HEK293 (cell line): ENCODE data around the gene FBXL4.

Experiments
- CTCF ChIA-PET: fragments of 350-600 bp; formaldehyde crosslinking; extraction: SDS; loops from one replicate; lab custom pipeline; 2021; ENCODE audit warnings: antibody characterized with exemption; lab: Yijun Ruan, JAX
- POLR2A ChIA-PET: fragments of 300-600 bp; formaldehyde crosslinking; extraction: SDS; loops from one replicate; lab custom pipeline; 2020; ENCODE audit warnings: antibody characterized with exemption, inconsistent platforms; lab: Yijun Ruan, JAX
- H3K27ac ChIP-seq: fragments of 200-500 bp; sonication (Bioruptor generic); 2 replicates; pipeline ENCODE4 v1.5.1; 2014; ENCODE audit warnings: low read depth, low read length, control low read depth, inconsistent platforms; ENCODE audit errors: extremely low read depth
- H3K36me3 ChIP-seq, 2 experiments: fragments of 200-500 bp in 1 of 2; sonication (Bioruptor generic) in 1 of 2; 1 replicate in 1 of 2; 2 replicates in 1 of 2; pipeline ENCODE4 v1.5.1; 2014 to 2017; ENCODE audit warnings: inconsistent platforms in 2 of 2, low read length in 2 of 2; ENCODE audit not compliant: control insufficient read depth in 2 of 2, insufficient read depth in 1 of 2
- H3K4me1 ChIP-seq: fragments of 200-500 bp; sonication (Bioruptor generic); 2 replicates; pipeline ENCODE4 v1.5.1; 2014; ENCODE audit warnings: mild to moderate bottlenecking, low read length, inconsistent platforms; ENCODE audit not compliant: control insufficient read depth, insufficient read depth
- H3K4me3 ChIP-seq: 2 replicates; pipeline ENCODE4 v1.5.1; 2011; ENCODE audit warnings: low read depth, mild to moderate bottlenecking, control low read depth, low read length, moderate library complexity
- H3K9me3 ChIP-seq: fragments of 200-500 bp; sonication (Bioruptor generic); 2 replicates; pipeline ENCODE4 v1.5.1; 2014; ENCODE audit warnings: low read depth, low read length, inconsistent platforms; ENCODE audit not compliant: control insufficient read depth, insufficient read depth
- GLIS1 ChIP-seq: fragments of 450-650 bp; formaldehyde crosslinking; IDR thresholded peaks from 2 replicates; pipeline ENCODE4 v1.5.1; 2016; ENCODE audit warnings: missing biosample characterization, missing genetic modification characterization
- KLF17 ChIP-seq: fragments of 450-650 bp; formaldehyde crosslinking; IDR thresholded peaks from 2 replicates; pipeline ENCODE4 v1.5.1; 2016; ENCODE audit warnings: missing biosample characterization, missing genetic modification characterization
- RBAK ChIP-seq: fragments of 450-650 bp; formaldehyde crosslinking; IDR thresholded peaks from 2 replicates; pipeline ENCODE4 v1.5.1; 2016; ENCODE audit warnings: missing biosample characterization, missing genetic modification characterization
- SP7 ChIP-seq: fragments of 450-650 bp; formaldehyde crosslinking; IDR thresholded peaks from 2 replicates; pipeline ENCODE4 v1.5.1; 2016; ENCODE audit warnings: missing biosample characterization, missing genetic modification characterization
- TSHZ1 ChIP-seq: fragments of 450-650 bp; formaldehyde crosslinking; IDR thresholded peaks from 2 replicates; pipeline ENCODE4 v1.5.1; 2016; ENCODE audit warnings: missing biosample characterization, missing genetic modification characterization, borderline replicate concordance
- YY2 ChIP-seq: fragments of 450-650 bp; formaldehyde crosslinking; IDR thresholded peaks from 2 replicates; pipeline ENCODE4 v1.5.1; 2016; ENCODE audit warnings: missing biosample characterization, missing genetic modification characterization
- ZFHX2 ChIP-seq: fragments of 450-650 bp; formaldehyde crosslinking; conservative IDR thresholded peaks from 2 replicates; pipeline ENCODE4 v1.5.1; 2016; ENCODE audit warnings: missing biosample characterization, missing genetic modification characterization
- ZNF114 ChIP-seq: fragments of 450-650 bp; formaldehyde crosslinking; IDR thresholded peaks from 2 replicates; pipeline ENCODE4 v1.5.0; 2017; ENCODE audit warnings: missing biosample characterization, missing genetic modification characterization
- ZNF174 ChIP-seq: fragments of 450-650 bp; formaldehyde crosslinking; IDR thresholded peaks from 2 replicates; pipeline ENCODE4 v1.5.0; 2017; ENCODE audit warnings: missing biosample characterization, mild to moderate bottlenecking, missing genetic modification characterization
- ZNF184 ChIP-seq: fragments of 450-650 bp; IDR thresholded peaks from 2 replicates; pipeline ENCODE4 v1.5.1; 2018; ENCODE audit warnings: missing biosample characterization, mild to moderate bottlenecking, missing genetic modification characterization
- ZNF24 ChIP-seq: fragments of 450-650 bp; formaldehyde crosslinking; IDR thresholded peaks from 2 replicates; pipeline ENCODE4 v1.5.1; 2016; ENCODE audit warnings: missing biosample characterization, missing genetic modification characterization
- ZNF280D ChIP-seq: fragments of 450-650 bp; formaldehyde crosslinking; IDR thresholded peaks from 2 replicates; pipeline ENCODE4 v1.5.1; 2016; ENCODE audit warnings: missing biosample characterization, missing genetic modification characterization
- ZNF302 ChIP-seq: fragments of 450-650 bp; formaldehyde crosslinking; IDR thresholded peaks from 2 replicates; pipeline ENCODE4 v1.5.1; 2016; ENCODE audit warnings: missing biosample characterization, missing genetic modification characterization, low read depth
- ZNF341 ChIP-seq: fragments of 450-650 bp; formaldehyde crosslinking; IDR thresholded peaks from 2 replicates; pipeline ENCODE4; 2016; ENCODE audit warnings: low read depth, missing biosample characterization, missing genetic modification characterization
- ZNF433 ChIP-seq: fragments of 450-650 bp; formaldehyde crosslinking; IDR thresholded peaks from 2 replicates; pipeline ENCODE4 v1.5.1; 2016; ENCODE audit warnings: missing biosample characterization, missing genetic modification characterization, low read depth
- ZNF555 ChIP-seq: fragments of 450-650 bp; formaldehyde crosslinking; conservative IDR thresholded peaks from 2 replicates; pipeline ENCODE4 v1.5.1; 2017; ENCODE audit warnings: missing biosample characterization, mild to moderate bottlenecking, missing genetic modification characterization, inconsistent platforms
- ZNF610 ChIP-seq: fragments of 450-650 bp; formaldehyde crosslinking; IDR thresholded peaks from 2 replicates; pipeline ENCODE4 v1.5.1; 2016; ENCODE audit warnings: missing biosample characterization, missing genetic modification characterization, borderline replicate concordance
- ZNF624 ChIP-seq: fragments of 450-650 bp; formaldehyde crosslinking; IDR thresholded peaks from 2 replicates; pipeline ENCODE4 v1.5.1; 2017; ENCODE audit warnings: missing biosample characterization, missing genetic modification characterization
- ZNF776 ChIP-seq: fragments of 450-650 bp; formaldehyde crosslinking; IDR thresholded peaks from 2 replicates; pipeline ENCODE4 v1.5.0; 2017; ENCODE audit warnings: missing biosample characterization, missing genetic modification characterization, borderline replicate concordance
- TF ChIP-seq, protein P1 (sequence below): fragments of 450-650 bp; formaldehyde crosslinking; optimal IDR thresholded peaks from 2 replicates; pipeline ENCODE3; 2016; ENCODE audit warnings: missing biosample characterization, mild to moderate bottlenecking, missing genetic modification characterization

Gene FBXL4

DNA sequence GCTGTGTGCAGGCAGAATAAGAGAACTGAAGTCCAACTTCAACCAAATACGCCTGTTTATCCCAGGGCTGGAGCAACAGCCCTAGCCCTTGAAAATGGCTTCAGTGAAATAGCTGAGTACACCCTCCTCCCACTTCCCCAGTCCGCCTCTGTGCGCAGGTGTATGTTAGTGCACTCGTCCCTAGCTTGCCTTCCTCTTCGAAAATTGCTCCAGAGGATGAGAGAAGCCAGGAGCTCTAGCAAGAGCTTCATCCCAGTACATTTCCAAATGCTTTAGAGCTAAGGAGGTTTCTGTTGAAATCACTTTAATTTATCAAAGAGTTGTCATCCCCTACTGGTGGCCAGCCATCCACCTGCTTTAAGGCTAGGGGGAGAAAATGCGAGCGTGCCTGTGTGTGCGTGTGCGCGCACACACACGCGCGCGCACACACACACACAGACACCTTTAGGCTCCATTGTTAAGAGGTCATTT, 118.8 kb downstream of the FBXL4 start (continued):
- TF ChIP-seq TSHZ1 (tag by site-specific recombination) (no peak), ZNF174 (tag by site-specific recombination) (no peak), ZNF114 (tag by site-specific recombination) (no peak), GLIS1 (no peak), ZNF341 (no peak)

DNA sequence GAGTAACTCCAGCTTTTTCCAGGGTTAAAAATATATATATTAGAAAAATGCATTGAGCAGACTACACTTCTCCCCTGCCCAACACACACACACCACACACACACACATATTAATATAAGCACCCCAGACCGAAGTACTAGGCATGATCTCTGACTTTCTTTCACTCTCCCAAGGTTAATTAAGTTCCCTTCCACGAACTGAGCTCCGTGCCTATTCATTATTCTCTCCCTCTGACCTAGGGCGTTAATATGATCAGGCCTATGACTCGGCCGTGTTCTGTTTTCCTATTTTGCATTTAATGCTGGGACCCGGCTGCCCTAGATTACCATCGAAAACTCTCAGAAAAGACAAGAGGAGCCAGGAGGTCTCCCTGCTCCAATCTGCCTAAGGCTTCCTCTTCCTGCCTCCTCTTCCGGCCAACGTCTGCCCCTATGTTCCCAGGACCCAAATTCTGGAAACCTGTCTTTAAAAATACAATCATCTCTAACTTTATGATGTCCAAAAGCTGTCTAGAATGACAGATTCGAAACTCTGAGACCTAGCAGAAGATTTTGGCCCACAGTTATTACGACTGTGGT, 119.4 kb downstream of the FBXL4 start:
- POLR2A ChIA-PET, result no interaction called here
- Histone ChIP-seq H3K4me3 (no peak overlapping the region), H3K27ac (no peak overlapping the region), H3K36me3 (no peaks in the 10 kb centered on the region), H3K9me3 (no peaks in the 10 kb centered on the region), H3K4me1 (peaks cover 8% of the 10 kb centered on the region)
- CTCF ChIA-PET, result no interaction called here
- TF ChIP-seq ZNF433 (tag by site-specific recombination) (no peak), ZNF24 (tag by site-specific recombination) (no peak), ZNF624 (tag by site-specific recombination) (no peak), ZNF610 (tag by site-specific recombination) (no peak), ZFHX2 (tag by site-specific recombination) (no peak), KLF17 (tag by site-specific recombination) (no peak), ZNF776 (tag by site-specific recombination) (no peak), YY2 (tag by site-specific recombination) (no peak), GLIS1 (no peak), RBAK (no peak), ZNF184 (tag by site-specific recombination) (no peak), ZNF302 (tag by site-specific recombination) (no peak), SP7 (tag by site-specific recombination) (no peak), ZNF555 (tag by site-specific recombination) (no peak), ZNF280D (tag by site-specific recombination) (no peak)
- TF ChIP-seq, protein P1, sequence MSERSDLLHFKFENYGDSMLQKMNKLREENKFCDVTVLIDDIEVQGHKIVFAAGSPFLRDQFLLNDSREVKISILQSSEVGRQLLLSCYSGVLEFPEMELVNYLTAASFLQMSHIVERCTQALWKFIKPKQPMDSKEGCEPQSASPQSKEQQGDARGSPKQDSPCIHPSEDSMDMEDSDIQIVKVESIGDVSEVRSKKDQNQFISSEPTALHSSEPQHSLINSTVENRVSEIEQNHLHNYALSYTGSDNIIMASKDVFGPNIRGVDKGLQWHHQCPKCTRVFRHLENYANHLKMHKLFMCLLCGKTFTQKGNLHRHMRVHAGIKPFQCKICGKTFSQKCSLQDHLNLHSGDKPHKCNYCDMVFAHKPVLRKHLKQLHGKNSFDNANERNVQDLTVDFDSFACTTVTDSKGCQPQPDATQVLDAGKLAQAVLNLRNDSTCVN, result no peak
